H9 (cell line): ENCODE data around the gene GRIA4. TPM values are rescaled to one million over a fixed set of nuclear protein-coding genes. Genes with fewer than 3 reads are reported as not detected.

Source experiments
- DNase-seq: peaks from one replicate; pipeline ENCODE4 v3.0.0-alpha.2; 2017
- H2AFZ ChIP-seq: one replicate; pipeline ENCODE4 v1.6.1; 2013; ENCODE audit warnings: mild to moderate bottlenecking, low read length, control low read depth, moderate library complexity
- H2AK5ac ChIP-seq: 2 replicates; pipeline ENCODE4 v1.6.1; 2013; ENCODE audit warnings: low read length, control low read depth, mixed read lengths; ENCODE audit not compliant: insufficient read length
- H2BK120ac ChIP-seq: one replicate; pipeline ENCODE4 v1.6.1; 2013; ENCODE audit warnings: low read depth, mild to moderate bottlenecking, low read length, control low read depth, inconsistent platforms; ENCODE audit not compliant: poor library complexity, severe bottlenecking
- H2BK12ac ChIP-seq: 2 replicates; pipeline ENCODE4 v1.6.1; 2013; ENCODE audit warnings: low read length, control low read depth, mixed read lengths, low read depth; ENCODE audit not compliant: insufficient read length
- H2BK15ac ChIP-seq: 2 replicates; pipeline ENCODE4 v1.6.1; 2013; ENCODE audit warnings: low read depth, low read length, control low read depth
- H2BK20ac ChIP-seq: one replicate; pipeline ENCODE4 v1.6.1; 2013; ENCODE audit warnings: low read depth, mild to moderate bottlenecking, low read length, control low read depth, inconsistent platforms; ENCODE audit not compliant: poor library complexity, severe bottlenecking
- H2BK5ac ChIP-seq: 2 replicates; pipeline ENCODE4 v1.6.1; 2013; ENCODE audit warnings: low read length, control low read depth, mixed read lengths; ENCODE audit not compliant: insufficient read length
- H3K14ac ChIP-seq: 2 replicates; pipeline ENCODE4 v1.6.1; 2013; ENCODE audit warnings: low read length, control low read depth; ENCODE audit not compliant: insufficient read depth
- H3K18ac ChIP-seq: 2 replicates; pipeline ENCODE4 v1.6.1; 2013; ENCODE audit warnings: low read depth, mild to moderate bottlenecking, mixed read lengths, low read length, control low read depth; ENCODE audit not compliant: insufficient read length
- H3K23ac ChIP-seq: 2 replicates; pipeline ENCODE4 v1.6.1; 2013; ENCODE audit warnings: low read length, control low read depth, mixed read lengths, low read depth; ENCODE audit not compliant: insufficient read length
- H3K23me2 ChIP-seq: 2 replicates; pipeline ENCODE4 v1.6.1; 2013; ENCODE audit warnings: low read depth, mild to moderate bottlenecking, mixed read lengths, low read length, control low read depth; ENCODE audit not compliant: insufficient read length, poor library complexity, severe bottlenecking
- H3K27ac ChIP-seq: 2 replicates; pipeline ENCODE4 v1.5.1; 2013; ENCODE audit warnings: low read length, control low read depth, mixed read lengths, low read depth; ENCODE audit not compliant: insufficient read length
- H3K27me3 ChIP-seq: 2 replicates; pipeline ENCODE4 v1.6.1; 2013; ENCODE audit warnings: low read length, control low read depth, inconsistent platforms; ENCODE audit not compliant: insufficient read depth
- H3K4ac ChIP-seq: 2 replicates; pipeline ENCODE4 v1.6.1; 2013; ENCODE audit warnings: low read depth, mild to moderate bottlenecking, control low read depth, inconsistent platforms, low read length, moderate library complexity
- H3K4me1 ChIP-seq: 2 replicates; pipeline ENCODE4 v1.6.1; 2013; ENCODE audit warnings: low read length, control low read depth, inconsistent platforms; ENCODE audit not compliant: insufficient read depth
- H3K4me2 ChIP-seq: 2 replicates; pipeline ENCODE4 v1.6.1; 2013; ENCODE audit warnings: low read length, control low read depth, mixed read lengths; ENCODE audit not compliant: insufficient read length, insufficient read depth
- H3K56ac ChIP-seq: 2 replicates; pipeline ENCODE4 v1.6.1; 2013; ENCODE audit warnings: low read depth, mild to moderate bottlenecking, mixed read lengths, low read length, control low read depth; ENCODE audit not compliant: insufficient read length
- H3K79me1 ChIP-seq: 2 replicates; pipeline ENCODE4 v1.6.1; 2013; ENCODE audit warnings: low read depth, mild to moderate bottlenecking, moderate library complexity, low read length, control low read depth, inconsistent platforms; ENCODE audit not compliant: insufficient read depth, poor library complexity, severe bottlenecking
- H3K79me2 ChIP-seq: 2 replicates; pipeline ENCODE4 v1.6.1; 2013; ENCODE audit warnings: low read length, control low read depth, inconsistent platforms; ENCODE audit not compliant: insufficient read depth
- H3K9ac ChIP-seq: 2 replicates; pipeline ENCODE4 v1.6.1; 2013; ENCODE audit warnings: low read length, control low read depth, mixed read lengths; ENCODE audit not compliant: insufficient read length; ENCODE audit errors: extremely low read depth
- H3K9me3 ChIP-seq: one replicate; pipeline ENCODE4 v1.6.1; 2013; ENCODE audit warnings: low read depth, low read length, inconsistent platforms; ENCODE audit not compliant: control insufficient read depth
- H3T11ph ChIP-seq: one replicate; pipeline ENCODE4 v1.6.1; 2013; ENCODE audit warnings: mild to moderate bottlenecking, low read length, control low read depth, inconsistent platforms
- H4K20me1 ChIP-seq: one replicate; pipeline ENCODE4 v1.6.1; 2013; ENCODE audit not compliant: control insufficient read depth, insufficient read length, insufficient read depth
- H4K5ac ChIP-seq: 2 replicates; pipeline ENCODE4 v1.6.1; 2013; ENCODE audit warnings: low read depth, mild to moderate bottlenecking, mixed read lengths, low read length, control low read depth; ENCODE audit not compliant: insufficient read length
- H4K8ac ChIP-seq: replicated peaks from 2 replicates; pipeline ENCODE4 v1.6.1; 2013; ENCODE audit warnings: low read length, control low read depth, mixed read lengths, low read depth; ENCODE audit not compliant: insufficient read length
- H4K91ac ChIP-seq: 2 replicates; pipeline ENCODE4 v1.6.1; 2013; ENCODE audit warnings: low read depth, mild to moderate bottlenecking, moderate library complexity, mixed read lengths, low read length, control low read depth; ENCODE audit not compliant: insufficient read length
- H3K27ac Mint-ChIP-seq, 3 experiments: 2 replicates in 2 of 3; 3 replicates in 1 of 3; pipeline ENCODE4 v1.8.0; 2020 to 2021; ENCODE audit warnings: mixed read lengths in 3 of 3, mild to moderate bottlenecking in 1 of 3, moderate library complexity in 1 of 3
- H3K27me3 Mint-ChIP-seq: 2 replicates; pipeline ENCODE4 v1.8.0; 2021; ENCODE audit warnings: low read depth, mild to moderate bottlenecking, moderate library complexity, mixed read lengths
- H3K36me3 Mint-ChIP-seq, 3 experiments: 2 replicates in 2 of 3; 3 replicates in 1 of 3; pipeline ENCODE4 v1.8.0; 2020 to 2021; ENCODE audit warnings: low read depth in 3 of 3, mixed read lengths in 3 of 3; ENCODE audit not compliant: insufficient read depth in 1 of 3
- H3K4me1 Mint-ChIP-seq, 2 experiments: 2 replicates each; pipeline ENCODE4 v1.8.0; 2020; ENCODE audit warnings: mixed read lengths in 2 of 2
- H3K4me3 Mint-ChIP-seq, 2 experiments: 2 replicates in 1 of 2; 3 replicates in 1 of 2; pipeline ENCODE4 v1.8.0; 2020 to 2021; ENCODE audit warnings: mild to moderate bottlenecking in 2 of 2, mixed read lengths in 2 of 2, moderate library complexity in 1 of 2
- H3K9me3 Mint-ChIP-seq, 2 experiments: 2 replicates in 1 of 2; 3 replicates in 1 of 2; pipeline ENCODE4 v1.8.0; 2020; ENCODE audit warnings: mild to moderate bottlenecking in 2 of 2, mixed read lengths in 2 of 2, moderate library complexity in 1 of 2
- WGBS: extraction: QIAGEN DNeasy Blood & Tissue Kit; methylation state at CpG from one replicate; pipeline ENCODE4 v1.1.7; 2013; ENCODE audit warnings: missing lambda C conversion rate, low lambda C conversion rate, mixed read lengths; ENCODE audit not compliant: insufficient read length; ENCODE audit errors: extremely low coverage; 5-methylcytosine and 5-hydroxymethylcytosine counted together
- total RNA-seq: library from RNA; stranded (reverse); gene quantifications from 2 replicates; pipeline ENCODE4 v1.2.1, GENCODE V29; 2021
- TF ChIP-seq, protein P1 (sequence below): fragments of 200-600 bp; sonication (generic); conservative IDR thresholded peaks from 3 replicates; pipeline ENCODE4 v1.8.0; 2021; ENCODE audit warnings: antibody characterized with exemption, mild to moderate bottlenecking

The GRIA4 gene
- total RNA-seq, 1 experiment from 2014 or later: 0.83 TPM

- Histone ChIP-seq H3K4ac (no peak overlapping the region), H3T11ph (no peak overlapping the region), H2BK15ac (no peak overlapping the region), H4K91ac (no peak overlapping the region), H3K4me2 (no peak overlapping the region), H3K79me2 (no peaks in the 10 kb centered on the region), H4K8ac (no peak overlapping the region), H2AK5ac (no peak overlapping the region), H3K27me3 (no peaks in the 10 kb centered on the region), H4K5ac (no peak overlapping the region), H2BK5ac (no peak overlapping the region), H2AFZ (no peak overlapping the region), H3K9ac (no peak overlapping the region), H3K27ac (no peak overlapping the region), H2BK120ac (no peak overlapping the region), H3K23ac (no peak overlapping the region), H3K4me1 (no peaks in the 10 kb centered on the region), H3K23me2 (no peaks in the 10 kb centered on the region), H3K18ac (no peak overlapping the region), H3K56ac (no peak overlapping the region), H2BK20ac (no peak overlapping the region), H4K20me1 (no peaks in the 10 kb centered on the region), H3K9me3 (no peaks in the 10 kb centered on the region), H3K79me1 (no peaks in the 10 kb centered on the region), H2BK12ac (no peak overlapping the region), H3K14ac (no peak overlapping the region)
- no peak for DNase-seq
- no peaks in the 10 kb centered on the region; a peak in 1 of 7 replicates for H3K36me3 Mint-ChIP-seq
- no peaks in the 10 kb centered on the region for H3K27me3 Mint-ChIP-seq
- H3K4me3 Mint-ChIP-seq: no peak overlapping the region
- WGBS: no CpG with 5 or more reads among the region's 4 CpGs
- H3K4me1 Mint-ChIP-seq: peaks cover 3 to 6% of the 10 kb centered on the region in 2 experiments; a peak in 3 of 4 replicates
- H3K9me3 Mint-ChIP-seq: peaks cover 2 to 3% of the 10 kb centered on the region in 2 experiments; a peak in 3 of 5 replicates
- no peak overlapping the region for H3K27ac Mint-ChIP-seq
- TF ChIP-seq, protein P1, sequence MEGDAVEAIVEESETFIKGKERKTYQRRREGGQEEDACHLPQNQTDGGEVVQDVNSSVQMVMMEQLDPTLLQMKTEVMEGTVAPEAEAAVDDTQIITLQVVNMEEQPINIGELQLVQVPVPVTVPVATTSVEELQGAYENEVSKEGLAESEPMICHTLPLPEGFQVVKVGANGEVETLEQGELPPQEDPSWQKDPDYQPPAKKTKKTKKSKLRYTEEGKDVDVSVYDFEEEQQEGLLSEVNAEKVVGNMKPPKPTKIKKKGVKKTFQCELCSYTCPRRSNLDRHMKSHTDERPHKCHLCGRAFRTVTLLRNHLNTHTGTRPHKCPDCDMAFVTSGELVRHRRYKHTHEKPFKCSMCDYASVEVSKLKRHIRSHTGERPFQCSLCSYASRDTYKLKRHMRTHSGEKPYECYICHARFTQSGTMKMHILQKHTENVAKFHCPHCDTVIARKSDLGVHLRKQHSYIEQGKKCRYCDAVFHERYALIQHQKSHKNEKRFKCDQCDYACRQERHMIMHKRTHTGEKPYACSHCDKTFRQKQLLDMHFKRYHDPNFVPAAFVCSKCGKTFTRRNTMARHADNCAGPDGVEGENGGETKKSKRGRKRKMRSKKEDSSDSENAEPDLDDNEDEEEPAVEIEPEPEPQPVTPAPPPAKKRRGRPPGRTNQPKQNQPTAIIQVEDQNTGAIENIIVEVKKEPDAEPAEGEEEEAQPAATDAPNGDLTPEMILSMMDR: no peak
Measured at GRCh38 chr11:106030609-106031008, 420.7 kb downstream of the GRIA4 start.
